GM18909 (cell line): ENCODE results near the gene ARPC4.
"Not testable (repeated sequence)": the region's sequence is repeated elsewhere in the genome, so short reads cannot be mapped to it uniquely, and the experiment has no call there.

Source experiments
- ATAC-seq: cut with Tn5 transposase; IDR thresholded peaks from one replicate; pipeline ENCODE4 v1.9.1; 2021; ENCODE audit warnings: mild to moderate bottlenecking; ENCODE audit not compliant: unreplicated experiment, poor library complexity

ARPC4 gene

GRCh38 chr3:9847870-9848269 lies 55.0 kb downstream of the ARPC4 start:
- ATAC-seq: not testable (repeated sequence)

- not testable (repeated sequence) for ATAC-seq
These were observed 56.0 kb downstream of the ARPC4 start for GRCh38 chr3:9848860-9849259.

DNA sequence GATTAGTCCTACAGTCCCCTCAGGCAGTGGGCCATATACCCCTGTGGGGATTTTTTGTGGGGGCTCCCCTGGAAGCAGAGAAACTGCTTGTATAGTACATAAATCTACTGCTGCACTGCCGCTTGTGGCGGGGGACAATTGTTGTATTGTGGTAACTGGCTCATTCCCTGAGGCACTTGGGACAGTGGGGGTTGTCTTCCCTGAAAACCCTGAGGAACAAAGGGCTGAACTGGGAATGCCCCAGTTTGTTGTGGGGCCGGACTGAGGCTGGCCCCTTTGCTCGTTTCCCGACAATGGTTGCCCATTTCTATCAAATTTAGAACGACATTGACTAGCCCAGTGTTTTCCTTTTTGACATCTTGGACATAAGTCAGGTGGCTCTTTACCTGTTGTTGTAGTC lies 58.5 kb downstream of the ARPC4 start:
- ATAC-seq: not testable (repeated sequence)

DNA sequence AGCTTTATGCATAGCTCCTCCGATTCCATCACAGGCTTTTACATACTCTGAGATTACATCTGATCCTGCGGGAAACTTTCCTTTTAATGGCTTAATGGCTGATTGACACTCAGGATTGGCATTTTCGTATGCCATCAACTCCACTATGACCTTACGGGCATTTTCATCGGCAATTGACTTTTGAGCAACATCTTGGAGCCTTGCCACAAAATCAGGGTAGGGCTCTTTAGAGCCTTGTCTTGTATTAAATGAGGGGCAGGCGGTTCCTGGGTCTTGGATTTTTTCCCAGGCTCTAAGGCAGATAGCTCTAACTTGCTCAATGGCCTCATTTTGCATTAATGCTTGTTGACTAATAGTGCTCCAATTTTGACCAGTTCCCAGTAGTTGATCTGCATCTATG lies 59.0 kb downstream of the ARPC4 start:
- not testable (repeated sequence) for ATAC-seq

DNA sequence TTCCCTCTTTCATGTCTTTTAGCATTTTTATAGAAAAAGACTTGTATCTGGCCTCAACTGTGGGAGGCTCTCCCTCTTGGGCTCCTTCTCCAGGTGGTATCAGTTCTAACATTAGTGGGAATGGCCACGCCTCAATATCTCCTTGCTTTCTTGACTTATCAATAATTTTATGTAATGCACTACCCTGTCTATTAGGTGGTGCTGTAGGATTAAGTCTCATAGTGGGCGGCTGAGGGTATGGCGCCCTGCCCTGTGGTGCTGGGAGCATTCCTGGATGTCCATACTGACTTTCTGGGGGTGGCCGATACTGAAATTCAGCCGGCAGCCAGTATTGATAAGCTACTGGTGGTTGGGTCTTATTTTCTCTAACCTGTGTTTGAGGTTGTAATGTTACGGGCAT lies 59.6 kb downstream of the ARPC4 start:
- ATAC-seq: no peak

DNA sequence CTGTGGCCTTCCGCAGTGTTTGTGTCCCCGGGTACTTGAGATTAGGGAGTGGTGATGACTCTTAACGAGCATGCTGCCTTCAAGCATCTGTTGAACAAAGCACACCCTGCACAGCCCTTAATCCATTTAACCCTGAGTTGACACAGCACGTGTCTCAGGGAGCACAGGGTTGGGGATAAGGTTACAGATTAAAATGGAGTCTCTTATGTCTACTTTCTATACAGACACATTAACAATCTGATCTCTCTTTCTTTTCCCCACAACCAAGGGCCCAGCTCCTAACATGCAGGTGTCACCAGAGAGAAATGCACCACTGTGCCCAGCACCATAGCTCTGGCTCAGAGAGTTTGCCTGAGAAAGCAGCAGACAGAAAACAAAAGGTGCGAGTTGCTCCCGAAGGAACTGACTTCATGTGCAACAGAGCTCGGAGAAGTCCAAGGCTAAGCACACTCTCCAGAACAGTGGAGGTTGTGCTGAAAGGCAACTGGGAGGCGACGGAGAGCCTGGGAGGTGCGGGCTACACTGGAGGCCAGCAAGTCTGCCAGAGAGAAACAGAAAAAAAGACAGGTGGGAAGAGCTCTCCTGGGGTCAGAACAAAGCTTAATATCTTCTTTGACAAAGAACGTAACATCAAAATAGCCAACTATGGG lies 61.5 kb downstream of the ARPC4 start:
- ATAC-seq: not testable (repeated sequence)

DNA sequence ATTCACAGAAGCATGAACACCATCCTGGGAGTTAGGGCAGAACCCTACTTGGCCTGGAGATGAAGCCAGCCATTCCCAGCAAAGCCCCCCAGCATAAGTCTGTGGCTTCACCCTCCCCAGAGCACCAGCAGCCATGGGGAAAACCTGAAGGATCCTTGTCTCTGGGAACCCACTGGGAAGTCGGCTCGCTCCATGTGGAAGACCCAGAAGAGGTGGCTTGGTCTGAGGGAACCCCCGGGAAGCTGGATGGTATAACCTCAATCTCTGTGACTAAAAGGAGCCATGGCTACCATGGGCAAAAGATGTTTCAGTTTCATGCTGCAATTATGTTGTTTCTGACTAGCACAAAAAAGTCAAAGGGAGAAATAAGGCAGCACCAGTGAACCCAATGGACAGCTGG lies 62.7 kb downstream of the ARPC4 start:
- no peak for ATAC-seq
